ENCODE results near the gene MRPL24.
A peak's percentile ranks its signal among the peaks of the same experiment; 100 is the strongest.

Gene MRPL24

GRCh38 chr1:156709757-156710489 lies 31.0 kb downstream of the MRPL24 start:
- DNase-seq (ENCODE audit: low spot score), result no peak

DNA sequence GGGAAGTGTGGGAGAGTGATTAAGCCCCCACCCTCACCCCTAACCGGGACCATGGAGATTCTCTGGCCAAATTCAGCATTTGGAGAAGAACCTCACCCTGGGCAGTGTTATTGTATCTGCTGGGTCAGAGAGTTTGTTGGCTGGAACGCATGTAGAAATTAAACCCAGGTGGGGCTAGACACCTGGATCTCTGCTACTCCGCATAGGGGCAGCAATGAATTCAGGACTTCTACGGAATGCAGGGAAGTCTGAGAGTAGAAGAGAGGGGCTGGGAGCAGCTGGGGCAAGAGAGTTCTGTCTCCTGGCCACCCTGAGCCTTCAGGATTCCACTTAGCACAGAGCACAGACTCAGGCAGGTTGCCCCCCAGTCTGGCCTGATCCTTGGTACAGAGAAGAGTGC lies 31.9 kb downstream of the MRPL24 start:
- no peak for DNase-seq (ENCODE audit: low spot score)

GRCh38 chr1:156708218-156708661 lies 32.6 kb downstream of the MRPL24 start:
- no peak for DNase-seq (ENCODE audit: low spot score)

- no peak for DNase-seq (ENCODE audit: low spot score)
Observed at GRCh38 chr1:156707417-156708217, 33.3 kb downstream of the MRPL24 start.

DNA sequence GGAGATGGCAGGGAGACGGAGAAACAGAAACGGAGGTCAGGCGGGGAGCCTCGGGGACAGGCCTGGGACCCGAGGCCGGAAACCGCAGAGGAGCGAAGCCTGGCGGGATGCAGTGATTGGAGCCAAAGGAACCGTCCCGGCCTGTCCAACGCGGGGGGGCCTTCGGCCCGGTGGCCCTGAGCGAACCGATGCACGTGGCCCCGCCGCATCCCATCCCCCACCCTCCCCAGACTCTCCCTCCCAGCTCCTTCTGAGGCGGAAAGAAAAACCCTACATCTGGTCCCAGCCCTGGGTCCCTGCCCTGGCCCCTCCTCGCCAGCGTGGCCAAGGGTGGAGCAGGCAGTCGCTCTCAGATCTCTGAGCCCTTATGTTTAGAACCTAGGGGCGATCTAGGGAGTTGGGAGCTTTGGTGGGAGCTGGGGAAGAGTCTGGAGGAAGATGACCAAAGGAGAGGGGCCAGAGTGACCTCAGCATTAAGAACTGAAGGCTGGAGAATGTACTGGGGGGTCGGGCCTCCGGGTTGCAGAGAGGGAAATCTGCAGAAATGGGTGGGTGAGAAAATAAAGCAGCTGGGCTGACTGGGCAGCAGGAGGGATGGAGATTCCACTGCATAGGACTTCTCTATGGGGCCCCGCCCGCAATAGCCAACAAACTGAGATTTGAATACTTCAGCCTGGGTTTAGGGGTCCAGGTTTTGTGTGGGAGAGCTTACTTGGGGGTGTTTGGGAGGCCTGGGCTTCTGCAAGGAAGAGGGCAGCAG lies 34.1 kb downstream of the MRPL24 start:
- no peak for DNase-seq (ENCODE audit: low spot score)

DNA sequence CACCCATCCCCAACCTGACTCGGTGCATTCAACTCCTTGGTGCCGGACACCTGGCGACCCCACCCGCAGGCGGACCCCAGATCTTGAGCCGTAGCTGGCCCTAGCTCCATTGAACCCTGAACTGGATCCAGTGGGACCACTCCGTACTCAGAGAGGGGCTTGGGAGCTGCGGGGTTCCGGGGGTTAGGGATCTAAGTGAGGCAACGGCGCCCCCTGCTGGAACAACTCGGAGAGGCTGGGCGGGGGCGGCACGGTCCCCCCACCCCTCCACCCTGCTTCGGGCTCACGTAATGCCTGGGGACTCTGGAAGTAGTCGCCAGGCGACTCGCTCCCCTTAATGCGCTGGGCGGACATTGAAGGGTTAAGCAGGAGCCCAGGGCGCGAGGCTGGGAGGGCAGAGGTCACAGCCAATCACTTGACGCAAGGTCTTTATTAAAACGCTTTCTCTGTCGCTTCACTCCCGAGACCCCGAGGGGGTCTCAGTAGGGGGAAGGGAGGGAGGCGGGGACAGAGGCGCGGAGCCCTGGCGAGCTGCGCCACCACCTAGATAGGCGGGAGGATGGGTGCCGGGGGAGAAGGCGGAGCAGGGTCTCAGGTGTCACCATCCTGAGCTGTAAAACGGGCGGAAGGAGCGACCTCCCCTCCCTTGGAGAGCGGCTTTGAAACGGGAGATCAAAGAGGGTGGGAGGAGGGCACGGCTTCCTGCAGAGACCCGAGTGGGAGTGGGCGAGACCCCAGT lies 34.8 kb downstream of the MRPL24 start:
- peak; percentile 54 for DNase-seq (ENCODE audit: low spot score)

DNA sequence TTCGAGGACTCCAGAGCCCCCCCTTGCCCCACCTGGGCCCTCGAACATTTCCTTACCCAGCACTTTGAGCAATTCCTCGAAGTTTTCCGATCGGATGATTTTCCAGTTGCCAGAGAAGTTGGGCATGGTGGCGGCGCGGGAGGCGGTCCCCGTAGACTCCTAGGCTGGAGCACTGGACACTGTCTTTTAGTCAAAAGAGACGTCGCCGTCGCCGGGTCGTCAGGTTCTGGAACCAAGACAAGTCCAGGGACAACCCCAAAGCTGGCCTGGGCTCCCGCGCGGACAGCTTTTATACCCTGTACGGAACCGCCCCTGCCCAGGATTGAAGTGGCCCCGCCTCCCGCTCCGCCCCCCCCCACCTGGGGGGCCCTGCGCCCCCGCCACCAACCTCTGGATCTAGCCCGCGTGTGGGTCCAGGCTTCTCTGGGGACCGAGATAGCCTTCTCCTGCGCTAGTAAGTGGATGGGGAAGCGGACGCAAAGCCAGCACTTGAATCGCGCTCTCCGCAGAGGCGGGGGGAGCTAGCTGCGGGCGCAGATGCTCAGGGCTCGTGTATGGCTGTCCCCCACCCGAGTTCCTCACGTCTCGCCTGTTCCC lies 35.5 kb downstream of the MRPL24 start, which contains the start of gene CRABP2:
Gene CRABP2 (minus strand): TSS at position 263 of the 597 bp plus-strand sequence. CDS start 137 bp downstream, at position 126.
- no peak for DNase-seq (ENCODE audit: low spot score)

DNA sequence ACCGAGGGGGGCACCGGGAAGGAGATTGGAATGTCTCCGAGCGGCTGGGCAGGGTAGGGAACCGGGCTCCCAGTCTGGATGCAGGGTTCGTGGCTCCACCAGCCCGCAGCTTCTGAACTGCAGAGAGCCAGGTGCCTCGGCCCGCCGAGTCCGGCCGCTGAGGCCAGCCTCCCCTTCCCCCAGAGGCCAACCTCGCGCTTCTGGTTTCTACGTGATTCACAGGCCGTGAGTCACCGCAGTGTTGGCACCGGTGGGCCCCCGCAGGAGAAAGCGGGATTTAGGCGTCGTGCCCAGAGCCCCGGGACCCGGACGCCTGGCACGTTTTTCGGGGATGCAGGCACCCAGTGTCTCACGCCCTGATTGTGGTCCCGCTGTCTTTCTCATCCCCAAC lies 36.0 kb downstream of the MRPL24 start:
- peak; percentile 27 for DNase-seq (ENCODE audit: low spot score)

GRCh38 chr1:156704166-156704711 lies 36.6 kb downstream of the MRPL24 start:
- DNase-seq (ENCODE audit: low spot score), result no peak

DNA sequence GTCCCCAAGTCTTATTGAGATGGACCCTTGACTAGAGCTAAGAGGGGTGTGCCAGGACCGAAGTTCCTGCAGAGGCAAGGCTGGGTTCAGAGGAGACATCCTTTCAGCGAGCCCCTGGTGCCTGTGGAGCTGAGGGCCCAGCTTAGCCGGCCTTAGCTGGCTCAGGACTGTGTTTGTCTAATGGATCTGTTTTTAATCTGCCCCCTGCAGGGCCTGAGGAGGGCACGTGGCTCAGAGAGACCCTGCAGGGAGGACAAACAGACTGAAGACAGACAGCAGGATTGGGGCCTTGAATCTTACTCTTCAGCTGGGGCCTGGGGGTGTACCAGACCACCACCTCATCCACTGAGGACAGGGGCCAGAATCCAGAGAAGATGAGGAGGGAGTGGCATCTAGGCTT lies 37.1 kb downstream of the MRPL24 start:
- DNase-seq (ENCODE audit: low spot score), result no peak

DNA sequence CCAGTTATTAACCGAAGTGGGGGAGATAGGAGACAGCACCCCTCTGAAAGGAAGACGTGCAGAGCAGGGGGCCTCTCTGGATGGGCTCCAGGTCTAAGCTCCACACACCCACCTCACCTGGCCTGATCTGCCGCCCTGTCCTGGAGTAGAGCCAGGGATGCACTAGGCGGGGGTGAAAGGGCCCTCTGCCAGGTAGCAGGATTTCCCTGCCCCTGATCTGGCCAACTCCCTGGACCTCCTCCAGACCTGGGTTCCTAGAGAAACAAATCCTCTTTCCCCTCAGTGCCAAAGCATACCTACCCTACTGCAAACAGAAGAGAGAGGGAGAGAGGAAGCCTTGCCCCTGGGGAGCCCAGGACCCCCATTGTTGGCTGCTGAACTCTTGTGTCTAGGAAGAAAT lies 37.6 kb downstream of the MRPL24 start:
- DNase-seq (ENCODE audit: low spot score), result no peak

DNA sequence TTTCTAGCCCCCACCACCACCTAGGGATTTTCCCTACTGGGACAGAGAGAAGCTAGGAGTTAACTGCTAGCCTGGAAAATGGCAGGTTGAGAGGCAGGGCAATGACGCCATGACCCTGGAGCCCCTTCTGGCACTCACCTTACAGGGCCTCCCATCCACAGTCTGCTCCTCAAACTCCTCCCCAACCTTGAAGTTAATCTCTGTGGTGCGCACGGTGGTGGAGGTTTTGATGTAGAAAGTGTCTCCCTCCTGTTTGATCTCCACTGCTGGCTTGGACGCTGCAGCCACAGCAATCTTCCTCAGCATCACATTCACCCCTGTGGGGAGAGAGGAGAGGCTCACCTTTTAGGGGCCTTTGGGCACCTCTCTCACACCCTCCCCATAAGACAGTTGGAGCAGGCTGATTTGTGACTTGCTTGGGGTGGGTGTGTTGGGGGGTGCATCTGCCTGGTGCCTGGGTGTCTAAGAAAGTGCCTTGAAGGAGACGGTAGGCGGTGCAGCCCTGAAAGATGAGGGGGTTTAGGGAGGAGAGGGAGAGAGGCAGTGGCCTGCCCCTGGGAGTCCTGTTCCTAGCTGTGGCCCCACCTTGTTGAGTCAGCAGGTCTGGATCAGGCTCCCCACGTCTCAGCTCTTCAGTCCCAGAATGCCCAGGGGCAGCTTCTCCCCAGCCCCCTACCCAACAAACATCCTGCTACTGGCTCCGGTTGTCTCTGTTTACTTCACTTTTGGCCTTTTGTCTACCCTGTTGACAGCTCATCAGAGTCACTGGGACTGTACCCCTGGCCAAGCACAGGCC lies 40.0 kb downstream of the MRPL24 start:
- DNase-seq (ENCODE audit: low spot score), result no peak

DNA sequence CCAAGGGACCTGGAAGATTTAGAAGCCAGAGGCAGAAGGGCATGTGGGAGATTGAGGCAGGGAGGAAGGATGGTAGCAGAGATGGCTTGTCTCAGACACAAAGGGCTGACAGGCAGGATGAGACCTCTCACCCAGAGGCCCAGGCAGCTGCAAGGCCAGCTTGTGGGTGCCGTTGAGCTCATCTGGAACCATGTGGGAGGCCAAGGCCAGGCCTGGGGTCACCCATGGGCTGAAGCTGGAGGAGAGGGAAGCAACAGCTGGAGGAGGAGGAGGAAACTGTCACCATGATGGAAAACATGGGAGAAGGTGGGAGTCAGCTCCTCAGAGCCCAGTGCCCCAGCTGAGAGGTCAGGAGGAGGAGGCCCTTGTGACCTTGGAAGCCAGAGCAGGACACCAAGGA lies 41.9 kb downstream of the MRPL24 start:
- no peak for DNase-seq (ENCODE audit: low spot score)

- no peak for DNase-seq (ENCODE audit: low spot score)
Observed at GRCh38 chr1:156697481-156697880, 43.4 kb downstream of the MRPL24 start.

DNA sequence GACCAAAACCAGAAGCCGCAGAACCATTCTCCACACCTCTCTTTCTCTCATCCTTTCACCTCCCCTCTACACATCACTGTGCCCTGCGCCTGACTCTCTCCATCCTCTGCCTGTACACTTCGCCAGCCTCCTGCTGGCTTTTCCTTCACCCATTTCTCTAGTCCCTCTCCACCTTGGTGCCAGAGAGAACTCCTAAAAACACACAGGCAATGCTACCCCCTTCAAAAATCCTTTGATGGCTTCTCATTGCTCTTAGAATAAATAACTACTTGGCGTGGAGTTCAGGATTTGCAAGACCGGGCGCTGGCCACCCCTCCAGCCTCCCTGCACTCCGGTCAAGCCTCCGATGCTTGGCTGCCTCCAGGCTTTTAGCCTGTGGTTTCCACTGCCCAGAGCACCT lies 44.1 kb downstream of the MRPL24 start:
- DNase-seq (ENCODE audit: low spot score), result no peak

- no peak for DNase-seq (ENCODE audit: low spot score)
Observed at GRCh38 chr1:156694690-156694962, 46.3 kb downstream of the MRPL24 start.

- no peak for DNase-seq (ENCODE audit: low spot score)
Observed at GRCh38 chr1:156693848-156694689, 46.8 kb downstream of the MRPL24 start.

GRCh38 chr1:156692925-156693847 lies 47.7 kb downstream of the MRPL24 start:
- no peak for DNase-seq (ENCODE audit: low spot score)
